SK-N-SH (cell line): Measurements from ENCODE around the gene DTNBP1.

Experiments
- CTCF ChIP-seq: fragments of 200-600 bp; sonication (generic); IDR thresholded peaks from 2 replicates; pipeline ENCODE4 v1.6.1; 2017; ENCODE audit warnings: antibody characterized with exemption, mild to moderate bottlenecking, moderate library complexity
- EP300 ChIP-seq, 2 experiments: IDR thresholded peaks; 2 replicates each; pipeline versions ENCODE4 v1.4.0 to v1.6.1; 2012; ENCODE audit warnings: borderline replicate concordance in 1 of 2, low read depth in 1 of 2, low read length in 1 of 2
- EZH2phosphoT487 ChIP-seq: fragments of 200-600 bp; sonication (generic); IDR thresholded peaks from 2 replicates; pipeline ENCODE4 v1.6.1; 2017; ENCODE audit warnings: low read depth, mixed run types, mild to moderate bottlenecking, antibody characterized with exemption, moderate library complexity, borderline replicate concordance
- GABPA ChIP-seq: IDR thresholded peaks from 2 replicates; pipeline ENCODE4 v1.4.0; 2012; ENCODE audit warnings: low read depth, mild to moderate bottlenecking
- JUND ChIP-seq: IDR thresholded peaks from 2 replicates; pipeline ENCODE4 v1.4.0; 2012
- POLR2AphosphoS5 ChIP-seq: IDR thresholded peaks from 2 replicates; pipeline ENCODE4 v1.6.1; 2012; ENCODE audit warnings: low read depth, low read length
- RAD21 ChIP-seq: IDR thresholded peaks from 2 replicates; pipeline ENCODE4 v1.6.1; 2012; ENCODE audit warnings: mild to moderate bottlenecking, low read length
- RFX5 ChIP-seq: IDR thresholded peaks from 2 replicates; pipeline ENCODE4 v1.6.1; 2012; ENCODE audit warnings: mild to moderate bottlenecking, improper control_type of control experiment, low read length
- SIN3A ChIP-seq: IDR thresholded peaks from 2 replicates; pipeline ENCODE4 v1.6.1; 2012; ENCODE audit warnings: low read depth, mild to moderate bottlenecking, low read length, moderate library complexity, borderline replicate concordance
- TEAD4 ChIP-seq: IDR thresholded peaks from 2 replicates; pipeline ENCODE4 v1.4.0; 2012; ENCODE audit warnings: mild to moderate bottlenecking, borderline replicate concordance; ENCODE audit not compliant: insufficient read depth
- YY1 ChIP-seq: IDR thresholded peaks from 2 replicates; pipeline ENCODE4 v1.4.0; 2012; ENCODE audit warnings: low read depth, mild to moderate bottlenecking
- TF ChIP-seq, protein P1 (sequence below): IDR thresholded peaks from 2 replicates; pipeline ENCODE4 v1.6.1; 2012; ENCODE audit warnings: mild to moderate bottlenecking, low read depth, low read length, moderate library complexity

- no peak for TF ChIP-seq POLR2AphosphoS5
- no peak for TF ChIP-seq YY1
- TF ChIP-seq CTCF = no peak
- no peak for TF ChIP-seq SIN3A
- no peak for TF ChIP-seq RFX5
- no peak for TF ChIP-seq EP300 (IDR thresholded peaks at IDR 0.05; ENCODE audit: borderline replicate concordance in 1 of 2, low read depth in 1 of 2, low read length in 1 of 2)
- no peak for TF ChIP-seq EZH2phosphoT487
- TF ChIP-seq TEAD4 = no peak
- TF ChIP-seq, protein P1, sequence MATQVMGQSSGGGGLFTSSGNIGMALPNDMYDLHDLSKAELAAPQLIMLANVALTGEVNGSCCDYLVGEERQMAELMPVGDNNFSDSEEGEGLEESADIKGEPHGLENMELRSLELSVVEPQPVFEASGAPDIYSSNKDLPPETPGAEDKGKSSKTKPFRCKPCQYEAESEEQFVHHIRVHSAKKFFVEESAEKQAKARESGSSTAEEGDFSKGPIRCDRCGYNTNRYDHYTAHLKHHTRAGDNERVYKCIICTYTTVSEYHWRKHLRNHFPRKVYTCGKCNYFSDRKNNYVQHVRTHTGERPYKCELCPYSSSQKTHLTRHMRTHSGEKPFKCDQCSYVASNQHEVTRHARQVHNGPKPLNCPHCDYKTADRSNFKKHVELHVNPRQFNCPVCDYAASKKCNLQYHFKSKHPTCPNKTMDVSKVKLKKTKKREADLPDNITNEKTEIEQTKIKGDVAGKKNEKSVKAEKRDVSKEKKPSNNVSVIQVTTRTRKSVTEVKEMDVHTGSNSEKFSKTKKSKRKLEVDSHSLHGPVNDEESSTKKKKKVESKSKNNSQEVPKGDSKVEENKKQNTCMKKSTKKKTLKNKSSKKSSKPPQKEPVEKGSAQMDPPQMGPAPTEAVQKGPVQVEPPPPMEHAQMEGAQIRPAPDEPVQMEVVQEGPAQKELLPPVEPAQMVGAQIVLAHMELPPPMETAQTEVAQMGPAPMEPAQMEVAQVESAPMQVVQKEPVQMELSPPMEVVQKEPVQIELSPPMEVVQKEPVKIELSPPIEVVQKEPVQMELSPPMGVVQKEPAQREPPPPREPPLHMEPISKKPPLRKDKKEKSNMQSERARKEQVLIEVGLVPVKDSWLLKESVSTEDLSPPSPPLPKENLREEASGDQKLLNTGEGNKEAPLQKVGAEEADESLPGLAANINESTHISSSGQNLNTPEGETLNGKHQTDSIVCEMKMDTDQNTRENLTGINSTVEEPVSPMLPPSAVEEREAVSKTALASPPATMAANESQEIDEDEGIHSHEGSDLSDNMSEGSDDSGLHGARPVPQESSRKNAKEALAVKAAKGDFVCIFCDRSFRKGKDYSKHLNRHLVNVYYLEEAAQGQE = no peak
- TF ChIP-seq GABPA = no peak
- TF ChIP-seq RAD21 = no peak
- TF ChIP-seq JUND = no peak
Measured at GRCh38 chr6:15659181-15659580, 3.6 kb downstream of the DTNBP1 start.
